Motor neuron (in vitro differentiated cells): Measurements from ENCODE around the gene ADD1. TPM values are rescaled to one million over a fixed set of nuclear protein-coding genes. Genes with fewer than 3 reads are reported as not detected.

Source experiments
- total RNA-seq, 8 experiments: library from RNA; unstranded; fragments of 300-600 nt; gene quantifications; 2 replicates each; pipeline versions ENCODE4 v1.2.3 to v1.2.4, GENCODE V29; 2022

ADD1 gene
- total RNA-seq, 8 experiments from 2014 or later: 104 to 214 (median 136) TPM

Other genes starting within 250 kb of the ADD1 start
- 10 to 100 TPM; 10.5 to 42.8 (median 19.1) TPM for gene TNIP2, start 87.5 kb upstream of the ADD1 start, total RNA-seq
- gene SH3BP2, start 50.8 kb upstream of the ADD1 start, total RNA-seq: 10 to 100 TPM; 17.5 to 41.5 (median 24.1) TPM
- gene NOP14, start 119.6 kb downstream of the ADD1 start, total RNA-seq: 10 to 100 TPM in 7 of 8 experiments, 1 to 10 TPM in 1; 8.6 to 58.0 (median 18.4) TPM
- gene GRK4, start 119.7 kb downstream of the ADD1 start, total RNA-seq: 10 to 100 TPM in 5 of 8 experiments, 1 to 10 TPM in 3; 7.3 to 22.2 (median 14.2) TPM
- gene HTT-AS, start 230.7 kb downstream of the ADD1 start, total RNA-seq: not detected
- 100 to 1,000 TPM in 1 of 8 experiments, 10 to 100 TPM in 7; 21.9 to 102 (median 30.1) TPM for gene HTT, start 230.8 kb downstream of the ADD1 start, total RNA-seq